WERI-Rb-1 (cell line): ENCODE results near the gene DMKN.

Experiments used
- DNase-seq: peaks from one replicate; pipeline ENCODE4 v3.0.0-alpha.2; 2020
- H3K27ac ChIP-seq: fragments of 250-450 bp; sonication (Bioruptor Pico); 2 replicates; pipeline ENCODE4 v1.5.1; 2020; ENCODE audit warnings: mild to moderate bottlenecking, moderate library complexity
- H3K27me3 ChIP-seq: fragments of 250-450 bp; sonication (Bioruptor Pico); 2 replicates; pipeline ENCODE4 v1.5.1; 2021; ENCODE audit warnings: mild to moderate bottlenecking, low read depth, moderate library complexity; ENCODE audit not compliant: insufficient read depth, severe bottlenecking
- H3K36me3 ChIP-seq: fragments of 250-450 bp; sonication (Bioruptor Pico); 2 replicates; pipeline ENCODE4 v1.5.1; 2020; ENCODE audit warnings: mild to moderate bottlenecking, moderate library complexity
- H3K4me3 ChIP-seq: 2 replicates; pipeline ENCODE4 v1.5.1; 2011; ENCODE audit warnings: low read depth, mild to moderate bottlenecking, control low read depth, low read length
- H3K9me3 ChIP-seq: fragments of 250-450 bp; sonication (Bioruptor Pico); 2 replicates; pipeline ENCODE4 v1.5.1; 2021; ENCODE audit warnings: mild to moderate bottlenecking, moderate library complexity; ENCODE audit not compliant: severe bottlenecking
- CTCF ChIP-seq: IDR thresholded peaks from 2 replicates; pipeline ENCODE4 v1.5.1; 2011; ENCODE audit warnings: low read depth, mild to moderate bottlenecking, control low read depth, inconsistent platforms, low read length

The DMKN gene

GRCh38 chr19:35545855-35546381 is 32.5 kb upstream of the DMKN start:
- Histone ChIP-seq H3K4me3 (peak overlapping the region; percentile 88), H3K36me3 (peaks cover 6% of the 10 kb centered on the region; the same call in 1 of the 2 replicates), H3K27me3 (no peaks in the 10 kb centered on the region), H3K9me3 (no peaks in the 10 kb centered on the region), H3K27ac (peak overlapping the region; percentile 74)
- TF ChIP-seq CTCF: no peak
- peak; percentile 60 for DNase-seq

GRCh38 chr19:35545001-35545854 is 31.8 kb upstream of the DMKN start, which contains the start of gene TMEM147:
Gene TMEM147 (plus strand): TSS chr19:35545626. CDS start chr19:35545740, 114 bp downstream.
- Histone ChIP-seq H3K36me3 (peaks cover 6% of the 10 kb centered on the region; the same call in 1 of the 2 replicates), H3K27ac (peak within 1 kb of the TSS; percentile 74), H3K27me3 (no peaks in the 10 kb centered on the region), H3K4me3 (peak within 1 kb of the TSS; percentile 88), H3K9me3 (no peaks in the 10 kb centered on the region)
- DNase-seq: peak; percentile 91
- no peak for TF ChIP-seq CTCF

GRCh38 chr19:35544110-35544802 is 30.8 kb upstream of the DMKN start:
- Histone ChIP-seq H3K9me3 (no peaks in the 10 kb centered on the region), H3K36me3 (peaks cover 6% of the 10 kb centered on the region; the same call in 1 of the 2 replicates), H3K27ac (no peak overlapping the region), H3K4me3 (peak overlapping the region; percentile 88), H3K27me3 (no peaks in the 10 kb centered on the region)
- TF ChIP-seq CTCF: no peak
- DNase-seq: no peak

- Histone ChIP-seq H3K36me3 (peaks cover 6% of the 10 kb centered on the region; the same call in 1 of the 2 replicates), H3K4me3 (no peak overlapping the region)
- no peak for TF ChIP-seq CTCF
These were observed 30.0 kb upstream of the DMKN start for GRCh38 chr19:35543280-35544109.

GRCh38 chr19:35542209-35542608 is 28.8 kb upstream of the DMKN start:
- DNase-seq: no peak
- no peaks in the 10 kb centered on the region for H3K9me3 ChIP-seq
- no peak overlapping the region for H3K4me3 ChIP-seq
- no peak overlapping the region for H3K27ac ChIP-seq
- H3K36me3 ChIP-seq: peaks cover 3% of the 10 kb centered on the region; the same call in 1 of the 2 replicates
- no peak for TF ChIP-seq CTCF
- no peaks in the 10 kb centered on the region for H3K27me3 ChIP-seq

More at GRCh38 chr19:35543280-35544109, 30.0 kb upstream of the DMKN start:
- H3K27ac ChIP-seq: no peak overlapping the region
- no peaks in the 10 kb centered on the region for H3K27me3 ChIP-seq
- H3K9me3 ChIP-seq: no peaks in the 10 kb centered on the region
- no peak for DNase-seq
